Measurements from ENCODE around the gene GLRX. TPM values are rescaled to one million over a fixed set of nuclear protein-coding genes. Genes with fewer than 3 reads are reported as not detected.
A peak's percentile ranks its signal among the peaks of the same experiment; 100 is the strongest.

Gene GLRX
- total and polyA plus RNA-seq, 8 donors = 1.7 to 20.9 (median 6.6) TPM

DNA sequence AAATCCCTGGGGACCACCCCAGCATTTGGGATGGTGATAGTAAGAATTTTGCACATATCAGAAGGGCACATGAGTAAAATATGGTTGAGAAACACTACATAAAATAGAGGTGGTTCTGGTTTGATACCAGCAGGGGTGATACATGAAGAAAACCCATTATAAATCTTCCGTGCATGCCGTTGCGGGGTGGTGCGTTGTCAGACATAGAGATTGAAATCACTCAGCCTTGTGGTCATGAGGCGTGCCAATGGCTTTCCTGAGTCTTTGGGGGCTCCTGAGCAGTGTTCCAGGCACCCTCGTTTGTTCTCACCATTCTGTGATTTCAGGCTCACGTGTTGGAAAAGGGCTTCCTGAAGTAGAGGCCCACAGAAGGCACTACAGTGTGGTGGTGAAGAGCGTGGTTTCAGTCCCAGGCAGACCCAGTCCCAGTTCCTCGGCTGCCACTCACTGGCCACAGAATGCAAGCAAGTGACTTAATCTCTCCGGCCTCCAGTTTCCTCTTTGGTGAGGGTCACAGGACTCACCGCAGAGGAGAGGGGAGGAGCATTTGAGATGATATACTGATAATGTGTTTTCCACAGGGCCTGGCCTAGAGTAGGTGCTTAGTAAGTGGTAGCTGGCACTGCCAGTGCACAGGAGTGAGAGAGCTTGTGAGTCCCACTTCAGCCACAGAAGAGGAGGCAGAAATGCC is 20.5 kb upstream of the GLRX start:
- intact Hi-C loops (cut with DNase I) = loop anchor here in 1 of 3 donors (10.0 kb wide), 1 partner anchor 198 kb away; the partner anchor contains the start of gene RFESD
- peak in 3 of 4 donors; percentile 43 to 80 (median 68) for ATAC-seq
- Histone ChIP-seq H3K4me1 (peaks cover 0 to 4% (median 0%) of the 10 kb centered on the region in 3 donors), H3K36me3 (no peaks in the 10 kb centered on the region), H3K9me3 (no peaks in the 10 kb centered on the region), H3K27me3 (no peaks in the 10 kb centered on the region), H3K4me3 (no peak overlapping the region), H3K27ac (peak overlapping the region in 2 of 4 donors; percentile 16 to 22)
- peak in 2 of 6 donors; percentile 53 to 66 for DNase-seq
- WGBS, 2 donors = 74 to 76% methylated on average over 11 of the region's 11 CpGs
- FAIRE-seq = no peak
- TF ChIP-seq, protein P1, sequence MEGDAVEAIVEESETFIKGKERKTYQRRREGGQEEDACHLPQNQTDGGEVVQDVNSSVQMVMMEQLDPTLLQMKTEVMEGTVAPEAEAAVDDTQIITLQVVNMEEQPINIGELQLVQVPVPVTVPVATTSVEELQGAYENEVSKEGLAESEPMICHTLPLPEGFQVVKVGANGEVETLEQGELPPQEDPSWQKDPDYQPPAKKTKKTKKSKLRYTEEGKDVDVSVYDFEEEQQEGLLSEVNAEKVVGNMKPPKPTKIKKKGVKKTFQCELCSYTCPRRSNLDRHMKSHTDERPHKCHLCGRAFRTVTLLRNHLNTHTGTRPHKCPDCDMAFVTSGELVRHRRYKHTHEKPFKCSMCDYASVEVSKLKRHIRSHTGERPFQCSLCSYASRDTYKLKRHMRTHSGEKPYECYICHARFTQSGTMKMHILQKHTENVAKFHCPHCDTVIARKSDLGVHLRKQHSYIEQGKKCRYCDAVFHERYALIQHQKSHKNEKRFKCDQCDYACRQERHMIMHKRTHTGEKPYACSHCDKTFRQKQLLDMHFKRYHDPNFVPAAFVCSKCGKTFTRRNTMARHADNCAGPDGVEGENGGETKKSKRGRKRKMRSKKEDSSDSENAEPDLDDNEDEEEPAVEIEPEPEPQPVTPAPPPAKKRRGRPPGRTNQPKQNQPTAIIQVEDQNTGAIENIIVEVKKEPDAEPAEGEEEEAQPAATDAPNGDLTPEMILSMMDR (IDR thresholded peaks at IDR 0.05) = no peak

DNA sequence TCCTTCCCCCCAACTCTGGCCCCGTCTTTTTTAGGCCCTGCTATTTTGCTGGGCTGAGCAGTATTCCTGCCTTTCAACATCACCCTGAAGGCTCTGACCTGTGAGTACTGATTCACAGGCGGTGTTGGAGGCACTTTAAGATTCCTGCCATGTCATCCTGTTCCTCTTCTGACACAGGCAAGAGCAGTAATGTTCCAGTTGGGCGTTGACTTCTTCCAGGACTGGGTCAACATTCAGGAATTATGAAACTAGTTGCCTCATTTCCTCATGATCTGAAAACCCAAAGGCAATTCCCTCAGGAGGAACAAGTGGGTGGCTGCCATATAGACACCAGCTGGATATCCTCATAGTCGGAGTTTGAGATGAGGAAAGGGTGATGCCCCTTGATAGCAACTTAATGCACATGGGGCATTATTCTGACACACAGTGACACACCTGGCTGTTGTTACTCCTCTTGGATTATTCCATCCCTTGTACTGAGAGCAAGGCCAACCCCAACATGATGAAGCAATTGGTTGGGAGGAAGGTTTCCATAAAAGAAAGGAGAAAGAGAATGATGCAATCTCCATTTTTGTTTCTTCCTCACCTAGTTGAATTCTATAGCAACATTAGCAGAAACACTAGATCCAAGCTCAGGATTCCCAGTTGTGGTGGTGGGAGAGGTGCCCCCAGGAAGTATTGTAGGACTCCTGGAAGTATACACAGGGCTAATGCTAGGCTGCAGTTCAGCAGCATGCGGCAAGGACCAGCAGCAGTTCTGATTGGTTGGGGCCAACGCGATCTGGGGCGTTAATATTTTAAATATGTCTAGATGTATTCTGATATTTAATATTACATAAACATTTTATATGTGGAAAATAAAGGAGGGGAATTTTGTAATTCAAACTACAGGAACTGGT is 19.6 kb upstream of the GLRX start:
- no peaks in the 10 kb centered on the region for H3K9me3 ChIP-seq
- WGBS, 2 donors = 83 to 86% methylated on average over 8 of the region's 8 CpGs
- no peak overlapping the region for H3K4me3 ChIP-seq
- H3K36me3 ChIP-seq = no peaks in the 10 kb centered on the region
- ATAC-seq (peak in 3 of 4 donors; percentile 19 to 50 (median 48)), DNase-seq (no peak), FAIRE-seq (no peak)
- no peak overlapping the region for H3K27ac ChIP-seq
- intact Hi-C loops (cut with DNase I) = loop anchor here in 1 of 3 donors (10.0 kb wide), 1 partner anchor 197 kb away; the partner anchor contains the start of gene RFESD
- H3K4me1 ChIP-seq = peaks cover 0 to 4% (median 0%) of the 10 kb centered on the region in 3 donors
- TF ChIP-seq, protein P1 (IDR thresholded peaks at IDR 0.05) = no peak
- no peaks in the 10 kb centered on the region for H3K27me3 ChIP-seq

DNA sequence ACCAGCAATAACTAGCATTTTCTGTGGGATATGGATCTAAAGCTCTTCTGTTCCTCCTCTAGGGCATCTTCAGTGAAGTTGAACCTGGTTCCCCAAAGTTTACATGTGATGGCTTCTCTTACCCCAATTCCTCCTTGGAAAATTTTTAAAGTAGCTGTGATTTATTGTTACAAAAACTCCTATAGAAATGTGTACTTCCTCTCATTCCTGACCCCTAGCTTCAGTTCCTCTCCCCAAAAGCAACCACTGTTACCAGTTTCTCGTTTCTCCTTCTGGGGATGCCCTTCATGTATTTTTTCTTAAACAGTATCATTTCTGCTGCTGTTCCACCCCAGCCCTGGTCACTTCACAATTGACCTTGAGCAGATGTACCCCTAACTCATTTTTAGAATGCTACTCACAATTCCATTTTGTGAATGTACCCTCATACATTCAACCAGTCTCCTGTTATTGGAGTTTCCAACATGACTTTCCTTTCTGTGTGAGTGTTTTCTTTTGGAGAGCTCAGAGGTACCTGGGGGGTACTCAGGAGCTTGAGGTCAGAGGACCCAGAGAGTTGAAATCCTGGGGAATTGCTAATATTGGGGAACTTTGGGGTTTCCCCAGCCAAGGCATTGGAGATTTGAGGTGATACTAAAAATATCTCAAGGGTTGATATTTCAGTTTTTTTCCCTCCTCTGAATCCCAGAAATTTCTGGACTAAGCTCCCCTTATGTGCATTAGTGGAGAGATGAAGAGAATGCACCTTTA is 18.6 kb upstream of the GLRX start:
- TF ChIP-seq, protein P1 (IDR thresholded peaks at IDR 0.05) = no peak
- Histone ChIP-seq H3K36me3 (no peaks in the 10 kb centered on the region), H3K27ac (no peak overlapping the region), H3K9me3 (no peaks in the 10 kb centered on the region), H3K27me3 (no peaks in the 10 kb centered on the region), H3K4me3 (no peak overlapping the region), H3K4me1 (peaks cover 5 to 12% (median 7%) of the 10 kb centered on the region in 3 donors)
- ATAC-seq (no peak), DNase-seq (no peak), FAIRE-seq (no peak)
- intact Hi-C loops (cut with DNase I) = loop anchor here in 1 of 3 donors (10.0 kb wide), 1 partner anchor 196 kb away; the partner anchor contains the start of gene RFESD
- 69 to 83% methylated on average over 1 of the region's 1 CpG for WGBS, 2 donors

DNA sequence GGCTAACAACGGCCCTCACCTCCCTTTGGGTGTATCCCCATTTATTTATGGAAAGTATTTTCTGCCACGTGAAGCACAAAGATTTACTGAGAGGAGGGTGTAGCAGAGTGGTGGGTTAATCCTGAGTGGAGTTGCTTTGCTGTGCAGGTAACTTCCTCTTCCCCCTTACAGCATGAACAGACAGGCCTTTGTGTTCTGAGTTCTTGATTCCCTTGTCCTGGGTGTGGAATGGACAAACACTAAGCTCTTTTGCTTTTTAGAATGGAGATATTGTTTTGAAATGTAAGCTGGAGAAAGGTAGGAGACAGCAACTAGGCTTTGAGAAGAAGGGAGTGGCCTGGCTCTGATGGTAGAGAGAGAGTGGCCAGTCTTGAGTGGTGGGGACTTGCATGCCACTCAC is 17.1 kb upstream of the GLRX start:
- Histone ChIP-seq H3K36me3 (no peaks in the 10 kb centered on the region), H3K9me3 (no peaks in the 10 kb centered on the region), H3K4me1 (peaks cover 12 to 22% (median 15%) of the 10 kb centered on the region in 3 donors), H3K27me3 (no peaks in the 10 kb centered on the region), H3K4me3 (no peak overlapping the region), H3K27ac (no peak overlapping the region)
- TF ChIP-seq, protein P1 (IDR thresholded peaks at IDR 0.05) = no peak
- intact Hi-C loops (cut with DNase I) = loop anchor here in 1 of 3 donors (10.0 kb wide), 1 partner anchor 195 kb away; the partner anchor contains the start of gene RFESD
- 43 to 58% methylated on average over 2 of the region's 2 CpGs for WGBS, 2 donors
- ATAC-seq = no peak
- FAIRE-seq = no peak
- no peak for DNase-seq

Measured in pancreas (tissue), 10 donors.